ENCODE measurements around the gene DHPS.

DHPS gene

GRCh38 chr19:12675940-12676339 lies 5.7 kb downstream of the DHPS start:
- in situ Hi-C loops (cut with HindIII; ENCODE audit: low sequenced_read_pairs) = no loop called here

GRCh38 chr19:12675399-12675798 lies 6.3 kb downstream of the DHPS start:
- in situ Hi-C loops (cut with HindIII; ENCODE audit: low sequenced_read_pairs) = no loop called here

DNA sequence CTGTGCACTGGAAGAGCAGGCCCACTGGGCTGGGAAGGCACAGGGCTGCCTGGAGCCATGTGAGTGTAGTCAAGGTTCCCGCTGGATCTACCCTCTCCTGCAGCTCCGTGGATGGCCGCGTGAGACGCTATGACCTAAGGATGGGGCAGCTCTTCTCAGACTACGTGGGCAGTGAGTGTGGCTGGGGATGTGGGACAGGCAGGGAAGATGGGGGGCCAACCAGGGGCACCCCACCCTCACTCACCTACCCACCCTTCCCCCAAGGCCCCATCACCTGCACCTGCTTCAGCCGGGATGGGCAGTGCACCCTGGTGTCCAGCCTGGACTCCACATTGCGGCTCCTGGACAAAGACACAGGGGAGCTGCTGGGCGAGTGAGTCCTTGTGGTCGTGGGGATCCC lies 8.9 kb downstream of the DHPS start:
- in situ Hi-C loops (cut with HindIII; ENCODE audit: low sequenced_read_pairs) = no loop called here

- in situ Hi-C loops (cut with HindIII; ENCODE audit: low sequenced_read_pairs) = no loop called here
Observed at GRCh38 chr19:12670159-12670928, 11.3 kb downstream of the DHPS start.

DNA sequence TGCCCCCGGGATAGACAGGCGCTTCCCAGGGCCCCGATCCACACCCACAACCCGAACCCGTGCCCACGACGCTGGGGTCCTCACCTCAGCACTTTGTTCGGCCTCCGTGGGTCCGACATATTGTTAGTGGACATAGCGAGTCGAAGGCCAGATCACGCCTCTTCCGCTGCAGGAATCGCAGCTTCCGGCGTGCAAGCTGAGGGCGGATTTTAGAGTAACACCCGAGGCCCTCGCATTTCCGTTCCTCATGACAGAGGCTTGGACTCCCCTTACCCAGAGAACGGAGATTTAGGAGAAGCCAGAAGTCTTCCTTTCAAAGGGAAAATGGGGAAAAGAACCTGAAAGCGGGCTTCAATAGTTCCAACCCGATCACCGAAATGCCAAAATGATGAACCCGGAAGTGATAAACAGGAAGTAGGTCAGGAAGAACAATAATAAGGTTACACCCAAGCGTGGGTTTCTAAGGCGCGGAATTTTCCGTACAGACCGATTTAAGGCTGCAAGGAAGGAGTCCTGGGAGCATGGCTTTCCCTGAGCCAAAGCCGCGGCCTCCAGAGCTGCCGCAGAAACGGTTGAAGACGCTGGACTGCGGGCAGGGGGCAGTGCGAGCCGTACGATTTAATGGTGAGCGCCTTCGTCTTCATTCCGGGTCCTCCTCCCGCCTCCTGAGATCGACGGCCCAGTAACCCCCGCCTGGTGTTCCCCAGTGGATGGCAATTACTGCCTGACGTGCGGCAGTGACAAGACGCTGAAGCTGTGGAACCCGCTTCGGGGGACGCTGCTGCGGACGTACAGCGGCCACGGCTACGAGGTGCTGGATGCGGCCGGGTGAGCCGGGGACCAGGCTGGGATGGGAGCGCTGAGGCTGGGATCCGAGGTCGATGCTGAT lies 12.2 kb downstream of the DHPS start:
- in situ Hi-C loops (cut with HindIII; ENCODE audit: low sequenced_read_pairs) = no loop called here

DNA sequence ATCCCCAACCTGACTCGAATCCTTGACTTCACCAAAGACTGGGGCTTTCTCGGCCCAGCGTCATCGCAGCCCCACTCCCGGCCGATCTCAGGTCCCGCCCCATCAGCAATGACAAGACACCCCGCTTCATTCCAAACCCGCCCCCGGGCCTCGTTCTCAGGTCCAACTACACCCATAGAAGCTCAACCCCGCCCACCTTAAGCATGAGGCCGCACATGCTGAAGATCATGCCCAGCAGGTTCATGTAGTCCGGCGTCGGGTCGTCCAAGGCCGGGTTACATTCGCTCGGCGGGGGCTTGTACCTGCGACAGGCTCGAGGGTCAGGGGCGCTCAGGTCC lies 12.8 kb downstream of the DHPS start:
- in situ Hi-C loops (cut with HindIII; ENCODE audit: low sequenced_read_pairs) = no loop called here

DNA sequence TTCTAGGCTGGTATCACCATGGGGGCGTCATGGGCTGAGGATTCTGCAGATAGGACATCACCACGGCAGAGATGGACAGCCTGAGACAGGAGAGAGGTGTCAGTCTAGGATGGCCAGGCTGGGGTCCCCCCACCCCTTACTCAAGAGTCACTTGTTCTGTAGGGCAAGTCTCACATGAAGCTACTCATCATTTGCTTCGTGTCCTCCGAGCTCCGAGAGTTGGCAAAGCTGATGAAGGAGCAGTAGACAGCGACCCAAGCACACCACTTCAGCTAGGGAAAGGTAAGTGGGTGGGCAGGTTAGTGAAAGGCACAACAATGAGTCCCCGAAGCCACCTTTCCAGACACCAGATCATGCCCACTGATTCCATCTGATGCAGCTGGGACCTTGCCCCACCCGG lies 13.3 kb downstream of the DHPS start:
- in situ Hi-C loops (cut with HindIII; ENCODE audit: low sequenced_read_pairs) = no loop called here

GRCh38 chr19:12667731-12668302 lies 13.9 kb downstream of the DHPS start:
- in situ Hi-C loops (cut with HindIII; ENCODE audit: low sequenced_read_pairs) = no loop called here

GRCh38 chr19:12666265-12667048 lies 15.2 kb downstream of the DHPS start, which contains the start of the genes MAN2B1 and WDR83:
Gene MAN2B1 (minus strand): TSS chr19:12666742. CDS start chr19:12666701, 41 bp downstream.
Gene WDR83 (plus strand): TSS chr19:12666807. CDS start chr19:12669791, 2,984 bp downstream.
- in situ Hi-C loops (cut with HindIII; ENCODE audit: low sequenced_read_pairs) = no loop called here

GRCh38 chr19:12665671-12666264 lies 15.9 kb downstream of the DHPS start:
- in situ Hi-C loops (cut with HindIII; ENCODE audit: low sequenced_read_pairs) = no loop called here

- in situ Hi-C loops (cut with HindIII; ENCODE audit: low sequenced_read_pairs) = no loop called here
Observed at GRCh38 chr19:12665281-12665573, 16.5 kb downstream of the DHPS start.

- in situ Hi-C loops (cut with HindIII; ENCODE audit: low sequenced_read_pairs) = no loop called here
Observed at GRCh38 chr19:12664406-12665280, 17.0 kb downstream of the DHPS start.

DNA sequence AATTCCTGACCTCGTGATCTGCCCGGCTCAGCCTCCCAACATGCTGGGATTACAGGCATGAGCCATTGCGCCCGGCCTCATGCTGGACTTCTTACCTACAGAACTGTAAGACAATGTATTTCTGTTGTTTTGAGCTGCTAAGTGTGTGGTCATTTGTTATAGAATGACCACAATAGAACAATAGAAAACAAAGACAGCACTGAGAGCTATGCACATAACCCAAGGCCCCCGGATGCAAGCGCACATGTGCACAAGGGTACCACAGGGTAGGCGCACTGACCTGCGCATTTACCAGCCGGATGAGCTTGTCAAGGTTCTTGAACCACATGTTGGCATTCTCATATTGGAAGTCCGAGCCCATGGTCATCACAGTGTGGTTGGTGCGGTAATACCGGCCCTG lies 20.7 kb downstream of the DHPS start:
- in situ Hi-C loops (cut with HindIII; ENCODE audit: low sequenced_read_pairs) = no loop called here

DNA sequence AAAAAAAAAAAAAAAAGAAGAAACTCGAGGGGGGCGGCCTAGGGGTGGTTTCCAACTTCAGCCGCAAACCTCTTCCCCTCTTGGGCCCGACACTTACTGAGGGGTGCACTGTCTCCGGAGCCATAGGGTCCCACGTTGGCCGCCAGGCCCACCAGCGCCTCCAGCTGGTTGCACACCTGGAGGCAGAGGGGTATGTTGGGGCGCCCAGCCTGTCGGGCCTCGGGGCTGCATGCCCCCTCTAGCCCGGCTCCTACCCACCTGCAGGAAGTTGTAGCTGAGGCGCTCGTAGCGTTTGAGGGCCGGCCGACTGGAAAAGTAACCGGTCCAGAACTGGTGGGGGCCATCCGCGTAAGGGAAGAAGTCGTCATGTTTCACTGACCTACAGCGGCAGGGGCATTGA lies 23.7 kb downstream of the DHPS start:
- in situ Hi-C loops (cut with HindIII; ENCODE audit: low sequenced_read_pairs) = no loop called here

- in situ Hi-C loops (cut with HindIII; ENCODE audit: low sequenced_read_pairs) = no loop called here
Observed at GRCh38 chr19:12656899-12657571, 24.6 kb downstream of the DHPS start.

- in situ Hi-C loops (cut with HindIII; ENCODE audit: low sequenced_read_pairs) = no loop called here
Observed at GRCh38 chr19:12655546-12655945, 26.1 kb downstream of the DHPS start.

DNA sequence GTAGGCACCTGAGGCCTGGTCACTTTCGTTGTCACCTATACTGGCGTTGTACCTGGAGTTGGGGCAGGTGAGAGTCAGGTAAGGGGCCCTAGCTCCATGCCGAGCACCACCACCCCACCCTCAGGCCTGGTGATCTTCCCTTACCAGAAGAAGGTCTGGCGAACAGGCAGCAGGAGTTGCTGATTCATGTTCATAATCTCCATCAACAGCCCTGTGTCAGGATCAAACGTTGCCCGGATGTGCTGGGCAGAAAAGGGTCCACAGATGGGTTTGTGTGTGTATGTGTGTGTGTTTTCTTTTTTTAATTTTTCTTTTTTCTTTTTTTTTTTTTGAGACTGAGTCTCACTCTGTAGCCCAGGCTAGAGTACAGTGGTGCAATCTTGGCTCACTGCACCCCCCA lies 29.5 kb downstream of the DHPS start:
- in situ Hi-C loops (cut with HindIII; ENCODE audit: low sequenced_read_pairs) = no loop called here

DNA sequence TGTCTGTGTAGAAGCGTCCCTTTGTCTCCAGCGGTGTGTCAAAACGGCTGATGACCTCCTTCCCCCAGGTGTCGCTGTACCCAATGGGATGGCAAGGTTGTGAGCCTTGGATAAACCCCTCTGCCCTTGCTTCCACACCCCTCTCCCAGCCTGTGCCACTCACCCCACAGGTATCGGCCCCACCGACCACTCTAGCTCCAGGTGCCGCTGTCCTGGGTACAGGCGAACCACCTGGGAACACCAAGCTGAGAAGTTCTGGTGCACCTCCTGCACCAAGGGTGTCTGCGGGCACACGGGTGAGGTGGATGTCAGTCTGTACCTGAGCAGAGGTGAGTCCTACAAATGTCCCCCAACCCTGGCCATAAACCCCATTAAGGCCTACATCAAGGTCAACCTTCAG lies 31.7 kb downstream of the DHPS start:
- in situ Hi-C loops (cut with HindIII; ENCODE audit: low sequenced_read_pairs) = no loop called here

DNA sequence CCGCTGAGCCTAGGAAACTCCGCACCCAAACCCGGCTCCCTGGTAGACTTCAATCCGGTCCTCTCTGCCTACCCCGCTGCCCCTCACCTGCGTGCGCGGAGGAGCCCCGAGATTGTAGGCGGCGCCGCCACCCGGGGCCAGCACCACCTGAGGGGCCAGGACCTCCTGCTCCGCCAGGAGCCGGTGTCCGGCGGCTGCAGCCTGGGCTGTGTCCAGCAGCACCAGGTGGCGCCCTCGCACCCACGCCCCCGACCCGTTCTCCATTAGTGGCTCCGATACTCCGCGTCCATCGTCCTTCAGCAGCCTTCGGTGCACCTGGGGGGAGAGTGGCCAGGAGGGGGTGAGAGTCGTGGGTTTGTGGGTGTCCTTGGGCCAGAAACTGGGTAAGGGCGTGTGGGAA lies 33.6 kb downstream of the DHPS start:
- in situ Hi-C loops (cut with HindIII; ENCODE audit: low sequenced_read_pairs) = no loop called here

All from DLD1 (cell line).